Epithelial cell of umbilical artery (primary cell): ENCODE results near the gene RFX2. TPM values are rescaled to one million over a fixed set of nuclear protein-coding genes. Genes with fewer than 3 reads are reported as not detected.

Source experiments
- total RNA-seq: library from RNA; depleted of rRNA; stranded (reverse); fragments of >200 nt; gene quantifications from 2 replicates; pipeline ENCODE4 v1.2.3, GENCODE V29; 2014

RFX2 gene
- total RNA-seq = 3.2 and 4.2 TPM in 2 replicates

GRCh38 chr19:6110360-6110977, at the start of gene RFX2:
Gene RFX2, minus strand, starts transcription at chr19:6110500. Its CDS starts 63,004 bp downstream, at chr19:6047496.

GRCh38 chr19:5977785-5978605, 132.3 kb downstream of the RFX2 start, which contains the start of gene RANBP3:
Gene RANBP3, minus strand, starts transcription at chr19:5978140. Its CDS starts 58 bp downstream, at chr19:5978082.

Other genes starting within 250 kb of the RFX2 start
- not detected in 2 replicates for gene FUT5, start 240.0 kb downstream of the RFX2 start, total RNA-seq
- 211 and 432 TPM in 2 replicates for gene NDUFA11, start 206.7 kb downstream of the RFX2 start, total RNA-seq
- gene VMAC, start 205.6 kb downstream of the RFX2 start, total RNA-seq = 4.5 and 7.6 TPM in 2 replicates
- 0.97 and 2.0 TPM in 2 replicates for gene CAPS, start 196.2 kb downstream of the RFX2 start, total RNA-seq
- 28.9 and 46.5 TPM in 2 replicates for gene RANBP3, start 132.4 kb downstream of the RFX2 start, total RNA-seq
- not detected in 2 replicates for gene ACSBG2, start 25.2 kb upstream of the RFX2 start, total RNA-seq
- 3.3 and 3.9 TPM in 2 replicates for gene MLLT1, start 169.5 kb upstream of the RFX2 start, total RNA-seq
- not detected in 2 replicates for gene ACER1, start 223.1 kb upstream of the RFX2 start, total RNA-seq